ENCODE measurements around the gene LYST. TPM values are rescaled to one million over a fixed set of nuclear protein-coding genes. Genes with fewer than 3 reads are reported as not detected.

LYST gene
- total and polyA plus RNA-seq, 10 of the 15 experiments (the other 5 are each of a cell fraction or from before 2014, with no cell fraction given): 3.3 to 28.1 (median 5.6) TPM

GRCh38 chr1:235721982-235722381 lies 144.7 kb downstream of the LYST start (continued):
- TF ChIP-seq TCF3 (IDR thresholded peaks at IDR 0.05; ENCODE audit: borderline replicate concordance, insufficient read depth, low read depth, low read length) (no peak), REST (IDR thresholded peaks at IDR 0.05; ENCODE audit: low read depth, low read length) (no peak), JUNB (IDR thresholded peaks at IDR 0.05) (no peak)
- TF ChIP-seq, protein P1, sequence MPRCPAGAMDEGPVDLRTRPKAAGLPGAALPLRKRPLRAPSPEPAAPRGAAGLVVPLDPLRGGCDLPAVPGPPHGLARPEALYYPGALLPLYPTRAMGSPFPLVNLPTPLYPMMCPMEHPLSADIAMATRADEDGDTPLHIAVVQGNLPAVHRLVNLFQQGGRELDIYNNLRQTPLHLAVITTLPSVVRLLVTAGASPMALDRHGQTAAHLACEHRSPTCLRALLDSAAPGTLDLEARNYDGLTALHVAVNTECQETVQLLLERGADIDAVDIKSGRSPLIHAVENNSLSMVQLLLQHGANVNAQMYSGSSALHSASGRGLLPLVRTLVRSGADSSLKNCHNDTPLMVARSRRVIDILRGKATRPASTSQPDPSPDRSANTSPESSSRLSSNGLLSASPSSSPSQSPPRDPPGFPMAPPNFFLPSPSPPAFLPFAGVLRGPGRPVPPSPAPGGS (IDR thresholded peaks at IDR 0.05; ENCODE audit: borderline replicate concordance, insufficient read depth, low read depth, low read length, poor library complexity, severe bottlenecking): no peak

DNA sequence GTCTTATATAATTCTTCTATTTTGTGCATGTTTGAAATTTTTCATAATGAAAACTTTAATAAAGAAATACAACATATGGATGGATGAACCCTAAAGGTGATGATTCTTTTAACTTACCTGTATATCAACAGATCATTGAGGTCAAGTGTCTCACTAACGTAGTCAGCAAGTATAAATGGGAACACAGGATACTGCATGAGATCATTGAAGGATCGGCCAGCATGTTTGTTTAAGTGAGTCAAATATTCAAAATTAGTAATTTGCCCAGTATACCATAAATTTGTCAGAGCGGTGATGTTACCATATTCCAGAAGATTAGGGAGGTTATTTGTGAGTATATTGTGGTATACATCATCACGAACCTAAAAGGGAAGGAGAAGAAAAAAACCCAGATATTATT lies 146.2 kb downstream of the LYST start:
- SMC1A ChIA-PET (ENCODE audit: uncharacterized antibody, unreplicated experiment): no interaction called here
- POLR2A ChIA-PET: interaction anchor here (0.7 kb wide), 1 partner anchor 65 kb away, joined by 12 read pairs; no protein-coding TSS in a partner anchor
- in situ Hi-C loops (cut with MboI) (no loop called here), intact Hi-C loops (cut with micrococcal nuclease; ENCODE audit: unreplicated experiment) (no loop called here)
- DNase-seq (ENCODE audit: low read depth, low spot score) (no peak), ATAC-seq (no peak), FAIRE-seq (peak; percentile 13)
- no peaks in the 10 kb centered on the region for H3K27me3 ChIP-seq (replicated peaks in 1 of 2; ENCODE audit: control insufficient read depth in 2 of 2, insufficient read depth in 2 of 2, low read length in 1 of 2)
- H3K4me1 ChIP-seq (ENCODE audit: control insufficient read depth, insufficient read depth, low read length): no peaks in the 10 kb centered on the region
- no peak overlapping the region for H3K27ac ChIP-seq (ENCODE audit: control insufficient read depth, insufficient read depth)
- H2AFZ ChIP-seq (ENCODE audit: control insufficient read depth, low read depth, low read length): no peak overlapping the region
- RAD21 ChIA-PET (ENCODE audit: unreplicated experiment): no interaction called here
- no TSS peak for BruUV-seq (replicated peaks)
- no peak overlapping the region for H3K9ac ChIP-seq (ENCODE audit: control insufficient read depth, insufficient read depth, low read length)
- no peak overlapping the region for H3K4me2 ChIP-seq (ENCODE audit: control insufficient read depth, insufficient read depth)
- 84% methylated on average over 4 of the region's 4 CpGs for WGBS (ENCODE audit: insufficient coverage, insufficient replicate concordance, low lambda C conversion rate, missing lambda C conversion rate)
- no peaks in the 10 kb centered on the region for H4K20me1 ChIP-seq (ENCODE audit: control insufficient read depth, insufficient read depth)
- no peak overlapping the region for H3K4me3 ChIP-seq
- H3K79me2 ChIP-seq (ENCODE audit: control insufficient read depth, insufficient read depth, low read length): no peaks in the 10 kb centered on the region
- CTCF ChIA-PET: no interaction called here
- no peaks in the 10 kb centered on the region; a peak in 1 of 4 replicates for H3K36me3 ChIP-seq (ENCODE audit: control insufficient read depth in 2 of 2, insufficient read depth in 2 of 2, low read length in 1 of 2)
- H3K9me3 ChIP-seq (replicated peaks; ENCODE audit: control insufficient read depth, insufficient read depth, low read length): no peaks in the 10 kb centered on the region
- no peak for TF ChIP-seq CEBPZ (IDR thresholded peaks at IDR 0.05; ENCODE audit: low read depth, low read length)
- TF ChIP-seq, protein P2, sequence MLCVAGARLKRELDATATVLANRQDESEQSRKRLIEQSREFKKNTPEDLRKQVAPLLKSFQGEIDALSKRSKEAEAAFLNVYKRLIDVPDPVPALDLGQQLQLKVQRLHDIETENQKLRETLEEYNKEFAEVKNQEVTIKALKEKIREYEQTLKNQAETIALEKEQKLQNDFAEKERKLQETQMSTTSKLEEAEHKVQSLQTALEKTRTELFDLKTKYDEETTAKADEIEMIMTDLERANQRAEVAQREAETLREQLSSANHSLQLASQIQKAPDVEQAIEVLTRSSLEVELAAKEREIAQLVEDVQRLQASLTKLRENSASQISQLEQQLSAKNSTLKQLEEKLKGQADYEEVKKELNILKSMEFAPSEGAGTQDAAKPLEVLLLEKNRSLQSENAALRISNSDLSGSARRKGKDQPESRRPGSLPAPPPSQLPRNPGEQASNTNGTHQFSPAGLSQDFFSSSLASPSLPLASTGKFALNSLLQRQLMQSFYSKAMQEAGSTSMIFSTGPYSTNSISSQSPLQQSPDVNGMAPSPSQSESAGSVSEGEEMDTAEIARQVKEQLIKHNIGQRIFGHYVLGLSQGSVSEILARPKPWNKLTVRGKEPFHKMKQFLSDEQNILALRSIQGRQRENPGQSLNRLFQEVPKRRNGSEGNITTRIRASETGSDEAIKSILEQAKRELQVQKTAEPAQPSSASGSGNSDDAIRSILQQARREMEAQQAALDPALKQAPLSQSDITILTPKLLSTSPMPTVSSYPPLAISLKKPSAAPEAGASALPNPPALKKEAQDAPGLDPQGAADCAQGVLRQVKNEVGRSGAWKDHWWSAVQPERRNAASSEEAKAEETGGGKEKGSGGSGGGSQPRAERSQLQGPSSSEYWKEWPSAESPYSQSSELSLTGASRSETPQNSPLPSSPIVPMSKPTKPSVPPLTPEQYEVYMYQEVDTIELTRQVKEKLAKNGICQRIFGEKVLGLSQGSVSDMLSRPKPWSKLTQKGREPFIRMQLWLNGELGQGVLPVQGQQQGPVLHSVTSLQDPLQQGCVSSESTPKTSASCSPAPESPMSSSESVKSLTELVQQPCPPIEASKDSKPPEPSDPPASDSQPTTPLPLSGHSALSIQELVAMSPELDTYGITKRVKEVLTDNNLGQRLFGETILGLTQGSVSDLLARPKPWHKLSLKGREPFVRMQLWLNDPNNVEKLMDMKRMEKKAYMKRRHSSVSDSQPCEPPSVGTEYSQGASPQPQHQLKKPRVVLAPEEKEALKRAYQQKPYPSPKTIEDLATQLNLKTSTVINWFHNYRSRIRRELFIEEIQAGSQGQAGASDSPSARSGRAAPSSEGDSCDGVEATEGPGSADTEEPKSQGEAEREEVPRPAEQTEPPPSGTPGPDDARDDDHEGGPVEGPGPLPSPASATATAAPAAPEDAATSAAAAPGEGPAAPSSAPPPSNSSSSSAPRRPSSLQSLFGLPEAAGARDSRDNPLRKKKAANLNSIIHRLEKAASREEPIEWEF (IDR thresholded peaks at IDR 0.05; ENCODE audit: insufficient replicate concordance, low read depth, low read length): no peak
- TF ChIP-seq IKZF2 (IDR thresholded peaks at IDR 0.05): no peak
